Tibial nerve (tissue), 4 donors: Measurements from ENCODE around the gene PLXNA4. TPM values are rescaled to one million over a fixed set of nuclear protein-coding genes. Genes with fewer than 3 reads are reported as not detected.

ENCODE experiments used
- DNase-seq, 2 donors: peaks; one replicate each; pipeline ENCODE4 v3.0.0-alpha.2; 2019; ENCODE audit warnings: low spot score in 2 of 2
- H3K27ac ChIP-seq, 4 donors: fragments of 200-600 bp; sonication (generic) in 3 of 4; one replicate each; pipeline ENCODE4 v1.5.1; 2017 to 2019; ENCODE audit warnings: mild to moderate bottlenecking in 1 of 4
- H3K27me3 ChIP-seq, 2 donors: fragments of 200-600 bp; sonication (generic) in 1 of 2; one replicate each; pipeline versions ENCODE4 v1.5.1 to v1.6.0; 2017 to 2019
- H3K36me3 ChIP-seq, 3 donors: fragments of 200-600 bp; sonication (generic); one replicate each; pipeline ENCODE4 v1.5.1; 2018 to 2019
- H3K4me1 ChIP-seq, 4 donors: fragments of 200-600 bp; sonication (generic) in 3 of 4; one replicate each; pipeline ENCODE4 v1.5.1; 2017 to 2019
- H3K4me3 ChIP-seq, 4 donors: fragments of 200-600 bp; sonication (generic) in 3 of 4; one replicate each; pipeline ENCODE4 v1.5.1; 2017 to 2019; ENCODE audit warnings: mild to moderate bottlenecking in 1 of 4, moderate library complexity in 1 of 4
- H3K9me3 ChIP-seq, 4 donors: fragments of 200-600 bp; sonication (generic) in 3 of 4; one replicate each; pipeline ENCODE4 v1.5.1; 2017 to 2019
- EP300 ChIP-seq, 2 donors: sonication (generic); formaldehyde crosslinking; IDR thresholded peaks; one replicate each; pipeline ENCODE4 v1.6.1; 2017; ENCODE audit warnings: antibody characterized with exemption in 2 of 2, mild to moderate bottlenecking in 1 of 2
- POLR2A ChIP-seq, 2 donors: fragments of 450-650 bp; IDR thresholded peaks; one replicate each; pipeline ENCODE4 v1.6.1; 2017; ENCODE audit warnings: antibody characterized with exemption in 2 of 2, mild to moderate bottlenecking in 2 of 2, moderate library complexity in 2 of 2
- WGBS, 2 donors: methylation state at CpG; one replicate each; pipeline ENCODE4 v1.1.5; 2018; 5-methylcytosine and 5-hydroxymethylcytosine counted together
- total RNA-seq, 4 donors: library from RNA; depleted of rRNA; stranded (reverse); fragments of >200 nt; gene quantifications; one replicate each; pipeline ENCODE4 v1.1.0, GENCODE V29; 2016
- TF ChIP-seq, protein P1 (sequence below), 5 experiments: fragments of 200-600 bp in 3 of 5; fragments of 450-650 bp in 2 of 5; sonication (generic) in 3 of 5; IDR thresholded peaks; one replicate each; pipeline ENCODE4 v1.5.1; 2016 to 2019; ENCODE audit warnings: antibody characterized with exemption in 5 of 5, mild to moderate bottlenecking in 3 of 5, moderate library complexity in 2 of 5

Gene PLXNA4
- total RNA-seq, 4 donors from 2014 or later: 12.6 to 32.4 (median 13.7) TPM

DNA sequence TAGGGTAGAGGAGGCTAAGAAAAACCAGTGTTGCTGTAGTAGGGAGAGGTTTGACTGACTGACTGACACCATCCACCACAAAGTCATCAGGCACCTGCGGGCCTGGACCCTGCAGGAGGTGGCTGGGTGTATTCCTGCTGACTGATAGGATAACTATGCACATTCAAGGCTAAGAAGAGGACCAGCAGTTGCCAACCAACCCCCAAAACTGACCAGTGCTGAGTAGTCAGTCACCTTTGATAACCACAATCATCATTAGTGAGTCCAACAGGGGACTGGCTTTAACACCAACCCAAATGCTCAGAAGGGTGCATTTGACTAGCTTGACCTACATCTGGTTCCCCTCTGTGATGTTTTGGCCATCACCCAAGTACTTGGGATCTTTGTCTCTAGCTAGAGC lies 30.5 kb downstream of the PLXNA4 start:
- DNase-seq: no peak
- 88 to 100% methylated on average over 1 of the region's 1 CpG for WGBS, 2 donors
- no peaks in the 10 kb centered on the region for H3K27me3 ChIP-seq
- H3K4me3 ChIP-seq: no peak overlapping the region
- H3K4me1 ChIP-seq: no peaks in the 10 kb centered on the region
- no peak overlapping the region for H3K27ac ChIP-seq
- TF ChIP-seq POLR2A (IDR thresholded peaks at IDR 0.05) (no peak), EP300 (IDR thresholded peaks at IDR 0.05) (no peak)
- TF ChIP-seq, protein P1, sequence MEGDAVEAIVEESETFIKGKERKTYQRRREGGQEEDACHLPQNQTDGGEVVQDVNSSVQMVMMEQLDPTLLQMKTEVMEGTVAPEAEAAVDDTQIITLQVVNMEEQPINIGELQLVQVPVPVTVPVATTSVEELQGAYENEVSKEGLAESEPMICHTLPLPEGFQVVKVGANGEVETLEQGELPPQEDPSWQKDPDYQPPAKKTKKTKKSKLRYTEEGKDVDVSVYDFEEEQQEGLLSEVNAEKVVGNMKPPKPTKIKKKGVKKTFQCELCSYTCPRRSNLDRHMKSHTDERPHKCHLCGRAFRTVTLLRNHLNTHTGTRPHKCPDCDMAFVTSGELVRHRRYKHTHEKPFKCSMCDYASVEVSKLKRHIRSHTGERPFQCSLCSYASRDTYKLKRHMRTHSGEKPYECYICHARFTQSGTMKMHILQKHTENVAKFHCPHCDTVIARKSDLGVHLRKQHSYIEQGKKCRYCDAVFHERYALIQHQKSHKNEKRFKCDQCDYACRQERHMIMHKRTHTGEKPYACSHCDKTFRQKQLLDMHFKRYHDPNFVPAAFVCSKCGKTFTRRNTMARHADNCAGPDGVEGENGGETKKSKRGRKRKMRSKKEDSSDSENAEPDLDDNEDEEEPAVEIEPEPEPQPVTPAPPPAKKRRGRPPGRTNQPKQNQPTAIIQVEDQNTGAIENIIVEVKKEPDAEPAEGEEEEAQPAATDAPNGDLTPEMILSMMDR (IDR thresholded peaks at IDR 0.05): no peak
- H3K36me3 ChIP-seq: no peaks in the 10 kb centered on the region
- H3K9me3 ChIP-seq: peaks cover 0 to 19% (median 1%) of the 10 kb centered on the region in 4 donors

DNA sequence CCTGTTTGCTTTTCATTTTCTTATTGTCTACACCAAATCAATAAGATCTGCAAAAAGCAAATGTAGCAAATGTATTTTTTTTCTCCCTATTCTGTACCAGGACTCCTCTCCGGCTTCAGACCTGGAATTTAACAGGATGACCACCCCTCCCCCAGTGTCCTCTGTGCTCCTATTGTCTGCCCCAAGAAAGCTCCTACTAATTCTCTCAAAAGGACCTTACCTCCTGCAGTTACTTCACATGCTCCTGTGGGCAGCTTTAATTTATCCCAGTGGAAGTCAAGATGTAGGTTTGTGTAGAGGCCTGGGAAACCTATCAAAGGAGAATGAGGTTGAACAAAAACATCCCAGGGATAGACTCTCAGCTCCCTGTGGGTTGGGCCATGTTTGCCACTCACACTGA lies 31.3 kb downstream of the PLXNA4 start:
- H3K4me1 ChIP-seq: no peaks in the 10 kb centered on the region
- H3K27me3 ChIP-seq: no peaks in the 10 kb centered on the region
- no peak for DNase-seq
- H3K27ac ChIP-seq: no peak overlapping the region
- peaks cover 0 to 14% (median 1%) of the 10 kb centered on the region in 4 donors for H3K9me3 ChIP-seq
- H3K36me3 ChIP-seq: no peaks in the 10 kb centered on the region
- WGBS, 2 donors: 90 to 95% methylated on average over 1 of the region's 1 CpG
- H3K4me3 ChIP-seq: no peak overlapping the region
- TF ChIP-seq, protein P1 (IDR thresholded peaks at IDR 0.05): no peak
- TF ChIP-seq EP300 (IDR thresholded peaks at IDR 0.05) (no peak), POLR2A (IDR thresholded peaks at IDR 0.05) (no peak)

DNA sequence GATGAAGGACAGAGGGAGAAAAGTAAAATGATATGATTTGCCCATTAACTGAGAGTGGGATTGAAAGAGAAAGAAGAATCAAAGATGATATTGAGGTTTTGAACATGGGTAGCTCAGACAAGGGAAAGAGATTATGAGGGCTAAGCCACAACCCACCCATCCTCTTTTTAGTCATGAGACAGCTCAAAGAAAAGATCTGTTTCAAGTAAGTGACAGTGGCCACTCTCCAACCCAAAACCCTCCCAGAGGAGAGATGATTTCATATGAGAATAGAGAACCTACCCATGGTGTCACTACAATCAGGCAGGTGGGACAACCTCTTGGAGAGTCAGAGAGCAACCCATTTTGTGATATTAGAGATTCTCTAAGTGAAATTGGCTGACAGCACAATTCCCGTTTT lies 32.2 kb downstream of the PLXNA4 start:
- DNase-seq: no peak
- Histone ChIP-seq H3K9me3 (peaks cover 0 to 14% (median 1%) of the 10 kb centered on the region in 4 donors), H3K36me3 (no peaks in the 10 kb centered on the region), H3K27me3 (no peaks in the 10 kb centered on the region), H3K27ac (no peak overlapping the region), H3K4me3 (no peak overlapping the region), H3K4me1 (no peaks in the 10 kb centered on the region)
- TF ChIP-seq POLR2A (IDR thresholded peaks at IDR 0.05) (no peak), EP300 (IDR thresholded peaks at IDR 0.05) (no peak)
- TF ChIP-seq, protein P1 (IDR thresholded peaks at IDR 0.05): no peak
- WGBS, 2 donors: 72 to 79% methylated on average over 1 of the region's 1 CpG

DNA sequence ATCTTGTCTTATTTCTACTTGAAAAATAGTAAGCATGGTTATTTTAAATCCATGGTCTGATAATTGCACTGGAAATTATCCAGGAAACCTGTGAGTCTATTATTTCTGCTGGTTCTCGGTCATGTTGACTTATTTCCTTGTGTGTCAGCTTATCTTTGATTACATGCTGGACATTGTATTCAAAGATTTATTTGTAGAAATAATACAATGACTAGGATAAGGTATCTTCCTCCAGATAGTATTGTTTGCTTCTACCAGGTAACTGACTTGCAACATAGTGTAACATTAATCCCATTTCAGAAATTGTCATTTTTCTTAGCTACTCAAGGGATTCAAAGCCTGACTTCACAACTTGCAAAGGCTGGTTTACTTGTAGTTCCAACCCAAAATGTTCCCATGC lies 33.4 kb downstream of the PLXNA4 start:
- H3K27ac ChIP-seq: no peak overlapping the region
- H3K27me3 ChIP-seq: no peaks in the 10 kb centered on the region
- DNase-seq: no peak
- H3K9me3 ChIP-seq: peaks cover 0 to 14% (median 1%) of the 10 kb centered on the region in 4 donors
- 69 to 79% methylated on average over 1 of the region's 1 CpG for WGBS, 2 donors
- no peak overlapping the region for H3K4me3 ChIP-seq
- H3K4me1 ChIP-seq: no peaks in the 10 kb centered on the region
- TF ChIP-seq, protein P1 (IDR thresholded peaks at IDR 0.05): no peak
- TF ChIP-seq POLR2A (IDR thresholded peaks at IDR 0.05) (no peak), EP300 (IDR thresholded peaks at IDR 0.05) (no peak)
- no peaks in the 10 kb centered on the region for H3K36me3 ChIP-seq

DNA sequence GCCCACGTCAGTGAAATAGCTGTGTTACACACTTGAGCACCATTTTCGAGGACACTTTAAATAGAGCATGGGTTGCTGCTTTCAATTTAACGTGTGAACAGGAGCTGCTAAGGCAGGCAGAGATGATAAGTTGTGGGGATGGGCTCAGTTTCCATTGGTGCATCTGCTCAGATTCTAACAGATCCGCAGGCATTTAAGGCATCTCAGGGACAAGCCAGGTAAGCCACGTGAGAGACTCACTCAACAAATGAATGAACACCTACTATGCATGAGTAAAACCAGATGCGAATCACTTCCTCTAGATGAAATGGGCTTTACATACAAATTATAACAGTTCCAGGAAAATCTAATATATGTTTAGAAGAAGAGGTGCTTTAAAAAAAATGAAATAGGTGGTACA lies 34.6 kb downstream of the PLXNA4 start:
- Histone ChIP-seq H3K36me3 (no peaks in the 10 kb centered on the region), H3K9me3 (peaks cover 0 to 14% (median 1%) of the 10 kb centered on the region in 4 donors), H3K4me3 (no peak overlapping the region), H3K27ac (no peak overlapping the region), H3K27me3 (no peaks in the 10 kb centered on the region), H3K4me1 (no peaks in the 10 kb centered on the region)
- 53 to 60% methylated on average over 6 of the region's 6 CpGs for WGBS, 2 donors
- DNase-seq: no peak
- TF ChIP-seq POLR2A (IDR thresholded peaks at IDR 0.05) (no peak), EP300 (IDR thresholded peaks at IDR 0.05) (no peak)
- TF ChIP-seq, protein P1 (IDR thresholded peaks at IDR 0.05): no peak
